Right forelimb (tissue), 1 donor: Measurements from ENCODE around the gene PCBD1.
"Not testable (repeated sequence)": the region's sequence is repeated elsewhere in the genome, so short reads cannot be mapped to it uniquely, and the experiment has no call there.

Experiments used
- DNase-seq: peaks from one replicate; pipeline ENCODE4 v3.0.0-alpha.2; 2018

PCBD1 gene

DNA sequence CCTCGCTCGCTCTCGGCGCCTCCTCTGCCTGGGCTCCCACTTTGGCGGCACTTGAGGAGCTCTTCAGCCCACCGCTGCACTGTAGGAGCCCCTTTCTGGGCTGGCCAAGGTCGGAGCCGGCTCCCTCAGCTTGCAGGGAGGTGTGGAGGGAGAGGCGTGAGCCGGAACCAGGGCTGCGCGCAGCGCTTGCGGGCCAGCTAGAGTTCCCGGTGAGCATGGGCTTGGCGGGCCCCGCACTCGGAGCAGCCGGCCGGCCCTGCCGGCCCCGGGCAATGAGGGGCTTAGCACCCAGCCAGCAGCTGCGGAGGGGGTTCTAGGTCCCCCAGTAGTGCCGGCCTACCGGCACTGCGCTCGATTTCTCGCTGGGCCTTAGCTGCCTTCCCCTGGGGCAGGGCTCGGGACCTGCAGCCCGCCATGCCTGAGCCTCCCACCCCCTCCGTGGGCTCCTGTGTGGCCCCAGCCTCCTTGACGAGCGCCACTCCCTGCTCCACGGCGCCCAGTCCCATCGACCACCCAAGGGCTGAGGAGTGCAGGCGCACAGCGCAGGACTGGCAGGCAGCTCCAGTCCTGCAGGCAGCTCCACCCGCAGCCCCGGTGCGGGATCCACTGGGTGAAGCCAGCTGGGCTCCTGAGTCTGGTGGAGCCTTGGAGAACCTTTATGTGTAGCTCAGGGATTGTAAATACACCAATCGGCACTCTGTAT, 26.7 kb downstream of the PCBD1 start:
- not testable (repeated sequence) for DNase-seq

DNA sequence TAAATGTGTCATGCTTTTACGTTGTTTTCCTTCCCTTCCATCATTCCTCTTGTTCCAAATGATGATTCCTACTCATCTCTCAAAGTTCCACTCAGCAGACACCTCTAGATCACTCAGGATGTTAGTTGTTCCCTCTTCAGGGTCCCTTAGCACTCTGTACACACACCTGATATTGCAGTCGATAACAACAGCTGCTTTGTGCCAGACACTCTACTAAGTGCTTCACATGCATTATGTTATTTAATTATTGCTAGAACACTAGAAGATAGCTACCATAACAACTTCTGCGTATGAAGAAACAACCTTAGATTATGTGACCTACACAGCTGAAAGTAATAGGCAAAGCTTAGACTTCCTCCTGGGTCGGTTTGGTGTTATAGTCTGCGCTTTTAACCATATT, 29.6 kb downstream of the PCBD1 start:
- DNase-seq = no peak

DNA sequence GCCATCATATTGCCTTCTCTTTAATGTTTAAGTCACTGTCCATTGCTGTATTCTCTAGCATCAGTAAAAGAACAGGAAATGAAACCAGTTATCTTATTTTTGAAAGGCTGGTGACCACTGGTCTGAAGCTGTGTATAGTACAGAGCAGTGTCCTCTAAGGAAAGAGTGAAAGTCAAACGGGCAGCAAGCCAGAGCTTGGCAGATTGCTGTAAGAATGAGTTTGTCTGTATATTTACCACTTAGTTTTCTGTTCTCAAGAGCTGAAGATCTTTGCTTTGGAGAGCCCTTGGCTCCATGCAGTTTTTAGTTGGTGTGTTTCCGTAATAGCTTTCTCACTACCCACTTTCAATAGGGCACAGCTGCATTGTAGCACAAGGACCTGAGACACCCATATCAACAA, 31.9 kb downstream of the PCBD1 start:
- no peak for DNase-seq

DNA sequence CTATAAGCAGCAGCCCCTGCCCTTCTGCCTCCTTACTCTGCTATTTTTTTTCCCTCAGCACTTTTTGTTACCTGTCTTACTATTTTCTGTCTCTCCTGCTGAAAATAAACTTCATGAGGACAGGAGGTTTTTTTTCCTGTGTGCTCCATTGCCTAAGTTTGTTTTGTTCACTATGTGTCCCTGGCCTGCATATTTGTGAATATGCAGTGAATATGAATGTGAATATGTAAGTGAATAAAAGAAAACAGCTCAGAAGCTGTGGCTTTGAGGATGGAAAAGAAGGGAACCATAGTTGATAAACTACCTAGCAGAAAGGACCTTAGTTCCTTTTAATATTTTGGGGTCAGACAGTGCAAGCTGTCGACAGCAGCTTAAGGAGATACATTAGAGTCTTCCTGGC, 34.9 kb downstream of the PCBD1 start:
- no peak for DNase-seq

- no peak for DNase-seq
Measured at GRCh38 chr10:70853038-70853437, 35.3 kb downstream of the PCBD1 start.

- no peak for DNase-seq
Measured at GRCh38 chr10:70851597-70852475, 36.5 kb downstream of the PCBD1 start.

- no peak for DNase-seq
Measured at GRCh38 chr10:70850097-70850496, 38.3 kb downstream of the PCBD1 start.

DNA sequence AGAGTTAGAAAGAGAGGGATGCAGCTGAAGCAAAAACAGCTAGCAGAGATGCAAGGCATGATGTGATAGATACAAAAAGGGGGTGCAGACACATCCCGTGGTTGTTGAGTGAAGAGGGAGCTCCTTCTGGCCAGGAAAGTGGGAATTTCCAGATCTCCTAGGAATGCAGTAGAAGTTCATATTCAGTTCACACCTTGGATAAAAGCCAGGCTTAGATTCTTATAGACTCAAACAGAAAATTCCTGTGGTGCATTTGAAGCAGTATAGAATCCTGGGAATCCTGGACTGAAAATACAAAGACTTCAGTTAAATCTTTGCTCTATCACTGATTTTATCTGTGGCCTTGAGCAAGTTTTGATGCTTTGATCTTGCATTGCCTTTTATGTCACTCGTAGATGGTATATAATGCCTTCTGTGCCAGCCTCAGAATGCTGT, 38.8 kb downstream of the PCBD1 start:
- DNase-seq = no peak

DNA sequence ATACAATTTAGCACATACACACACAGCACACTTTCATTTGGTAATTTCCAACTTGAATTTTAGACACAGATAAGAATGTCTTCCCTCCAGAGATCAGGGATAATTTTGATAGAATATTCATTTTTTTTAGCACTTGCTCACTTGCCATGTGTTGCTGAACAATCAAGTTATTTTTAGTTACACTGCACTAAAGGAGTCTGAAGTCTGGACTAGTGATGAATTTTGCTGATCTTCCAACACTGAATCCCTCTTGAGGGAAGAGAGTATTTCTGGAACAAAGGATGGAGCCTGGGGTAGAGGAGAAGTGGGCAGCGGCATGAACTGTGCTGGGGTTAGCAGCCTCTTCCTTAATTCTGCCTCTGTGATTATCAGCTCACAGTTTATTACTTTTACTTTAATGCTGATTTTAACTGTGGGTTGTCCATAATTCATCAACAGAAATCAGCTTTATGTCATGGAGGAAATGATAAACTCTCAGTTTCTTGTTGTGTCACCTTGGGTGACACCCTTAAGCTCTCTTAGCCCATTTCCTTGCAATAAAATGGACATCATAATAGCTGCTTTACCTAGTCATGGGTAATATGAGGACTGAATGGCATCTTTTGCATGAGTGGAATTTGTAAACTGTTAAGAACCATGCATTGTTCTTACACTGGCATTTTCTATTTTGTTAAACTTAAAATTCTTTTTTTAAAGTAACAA, 40.6 kb downstream of the PCBD1 start:
- DNase-seq = no peak

GRCh38 chr10:70846795-70847194, 41.6 kb downstream of the PCBD1 start:
- no peak for DNase-seq

- no peak for DNase-seq
Measured at GRCh38 chr10:70845816-70846215, 42.5 kb downstream of the PCBD1 start.

- DNase-seq = no peak
Measured at GRCh38 chr10:70845256-70845655, 43.1 kb downstream of the PCBD1 start.

DNA sequence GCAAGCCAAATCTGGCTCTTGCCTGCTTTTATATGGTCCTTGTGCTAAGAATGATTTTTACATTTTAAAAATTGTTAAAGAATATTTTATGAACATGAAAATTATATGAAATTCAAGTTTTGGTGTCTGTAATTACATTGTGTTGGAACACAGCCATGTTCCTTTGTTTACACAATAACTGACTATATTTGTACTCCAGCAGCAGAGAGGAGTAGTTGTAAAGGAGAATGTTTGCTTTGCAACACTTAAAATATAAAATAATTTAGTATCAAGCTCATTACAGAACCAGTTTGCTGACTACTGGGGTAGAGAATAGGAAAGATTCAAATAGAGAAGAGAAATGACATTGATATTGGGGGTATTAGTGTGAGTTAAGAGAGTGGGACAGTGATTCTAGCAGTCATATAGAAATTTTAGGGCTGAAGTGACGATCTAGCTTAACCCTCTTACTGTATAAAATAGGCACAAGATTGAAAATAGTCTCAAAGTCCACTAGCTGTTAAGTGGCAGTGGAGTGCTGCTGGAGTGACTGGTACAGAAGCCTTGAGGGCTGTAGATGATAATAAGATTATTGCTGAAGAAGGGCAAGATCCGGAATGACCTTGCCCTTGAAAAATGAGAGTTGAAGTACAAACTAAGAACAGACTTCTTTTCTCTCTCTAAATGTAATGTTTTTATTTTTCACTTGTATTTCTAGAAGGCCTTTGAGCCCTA, 44.4 kb downstream of the PCBD1 start:
- DNase-seq = no peak

GRCh38 chr10:70843333-70843732, 45.0 kb downstream of the PCBD1 start:
- DNase-seq = no peak

GRCh38 chr10:70840836-70841235, 47.5 kb downstream of the PCBD1 start:
- no peak for DNase-seq

GRCh38 chr10:70838270-70838805, 50.0 kb downstream of the PCBD1 start:
- DNase-seq = no peak

GRCh38 chr10:70837660-70838059, 50.7 kb downstream of the PCBD1 start:
- DNase-seq = no peak

DNA sequence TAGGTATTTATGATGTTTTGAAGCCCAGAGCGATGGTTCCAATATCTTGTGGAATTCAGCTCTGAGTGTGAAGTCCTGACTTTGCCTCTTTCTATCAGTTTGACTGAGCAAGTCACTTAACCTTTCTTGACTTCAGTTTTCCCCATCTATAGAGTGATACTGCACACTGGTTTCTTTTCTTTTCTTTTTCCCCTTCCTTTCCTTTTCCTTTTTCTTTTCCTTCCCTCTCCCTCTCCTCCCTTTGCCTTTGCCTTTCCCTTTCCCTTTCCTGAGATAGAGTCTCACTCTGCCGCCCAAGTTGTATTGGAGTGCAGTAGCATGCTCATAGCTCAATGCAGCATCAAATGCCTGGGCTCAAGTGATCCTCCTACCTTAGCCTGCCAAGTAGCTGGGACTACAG, 52.0 kb downstream of the PCBD1 start:
- DNase-seq = no peak

GRCh38 chr10:70834441-70835151, 53.8 kb downstream of the PCBD1 start:
- no peak for DNase-seq

DNA sequence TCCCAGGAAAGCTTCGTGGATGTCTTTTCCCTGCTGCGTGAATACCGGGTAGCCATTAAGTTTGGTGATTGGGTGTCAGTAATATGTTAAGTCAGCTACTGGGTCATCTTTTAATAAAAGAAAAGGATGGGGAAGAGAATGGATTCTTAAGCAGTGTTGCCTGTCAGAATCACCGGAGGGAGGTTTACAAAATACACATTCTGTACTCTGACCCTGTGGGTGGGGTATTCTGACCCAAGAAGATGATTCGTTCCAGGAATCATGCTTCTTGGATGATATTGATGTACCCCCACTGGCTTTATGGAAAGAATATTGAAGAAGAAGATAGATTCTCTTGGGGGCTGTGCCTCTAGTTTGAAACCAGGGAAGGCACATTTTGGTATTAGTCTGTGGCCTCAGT, 54.3 kb downstream of the PCBD1 start:
- DNase-seq = no peak

- DNase-seq = no peak
Measured at GRCh38 chr10:70833601-70834000, 54.8 kb downstream of the PCBD1 start.
